Measurements from ENCODE around the gene RNF25. TPM values are rescaled to one million over a fixed set of nuclear protein-coding genes. Genes with fewer than 3 reads are reported as not detected.

The RNF25 gene
- total RNA-seq, 1 experiment from 2014 or later: 42.4 TPM

GRCh38 chr2:218626369-218626768, 45.4 kb downstream of the RNF25 start:
- H3K27ac ChIP-seq (ENCODE audit: low read length): no peak overlapping the region
- no peak overlapping the region for H2AFZ ChIP-seq (ENCODE audit: low read length)
- H3K9me3 ChIP-seq (ENCODE audit: low read length): no peaks in the 10 kb centered on the region
- H3K79me2 ChIP-seq (ENCODE audit: low read length): no peaks in the 10 kb centered on the region
- no peaks in the 10 kb centered on the region for H3K27me3 ChIP-seq (ENCODE audit: low read length)
- no peaks in the 10 kb centered on the region for H3K9me2 ChIP-seq (replicated peaks; ENCODE audit: low read length)
- no TSS peak for BruUV-seq (replicated peaks)
- DNase-seq: no peak
- no peaks in the 10 kb centered on the region for H3K36me3 ChIP-seq (ENCODE audit: low read depth, low read length)
- ATAC-seq: no peak
- H3F3A ChIP-seq (ENCODE audit: low read length, unreplicated experiment): no peaks in the 10 kb centered on the region
- H4K20me1 ChIP-seq (ENCODE audit: low read length): no peaks in the 10 kb centered on the region
- TF ChIP-seq EZH2 (IDR thresholded peaks at IDR 0.05; ENCODE audit: low read length, unreplicated experiment) (no peak), EZH2phosphoT487 (IDR thresholded peaks at IDR 0.05; ENCODE audit: borderline replicate concordance, low read length) (no peak)
- ChIA-PET CTCF (interaction anchor here (0.6 kb wide), 1 partner anchor 20 kb away, joined by 3 read pairs; no protein-coding TSS in a partner anchor), POLR2A (ENCODE audit: unreplicated experiment) (interaction anchor here (0.6 kb wide), 1 partner anchor 351 kb away, joined by 8 read pairs; no protein-coding TSS in a partner anchor)
- intact Hi-C loops (cut with micrococcal nuclease): no loop called here
- no peak overlapping the region for H3K4me3 ChIP-seq (ENCODE audit: low read length)
- no peak overlapping the region for H3K9ac ChIP-seq (ENCODE audit: low read length)
- H3K4me2 ChIP-seq (ENCODE audit: low read length): no peak overlapping the region
- H3K4me1 ChIP-seq (ENCODE audit: insufficient read depth, low read length): peaks cover 4% of the 10 kb centered on the region

GRCh38 chr2:218623366-218623705, 48.5 kb downstream of the RNF25 start:
- H3F3A ChIP-seq (ENCODE audit: low read length, unreplicated experiment): no peaks in the 10 kb centered on the region
- no peaks in the 10 kb centered on the region for H3K9me3 ChIP-seq (ENCODE audit: low read length)
- no peaks in the 10 kb centered on the region for H3K9me2 ChIP-seq (replicated peaks; ENCODE audit: low read length)
- no peak overlapping the region for H3K4me2 ChIP-seq (ENCODE audit: low read length)
- no peaks in the 10 kb centered on the region for H4K20me1 ChIP-seq (ENCODE audit: low read length)
- DNase-seq: no peak
- POLR2A ChIA-PET (ENCODE audit: unreplicated experiment): no interaction called here
- no peak for ATAC-seq
- H3K4me1 ChIP-seq (ENCODE audit: insufficient read depth, low read length): no peaks in the 10 kb centered on the region
- no peak overlapping the region for H2AFZ ChIP-seq (ENCODE audit: low read length)
- H3K9ac ChIP-seq (ENCODE audit: low read length): no peak overlapping the region
- no TSS peak for BruUV-seq (replicated peaks)
- H3K4me3 ChIP-seq (ENCODE audit: low read length): no peak overlapping the region
- no peaks in the 10 kb centered on the region for H3K79me2 ChIP-seq (ENCODE audit: low read length)
- no peaks in the 10 kb centered on the region for H3K36me3 ChIP-seq (ENCODE audit: low read depth, low read length)
- TF ChIP-seq EZH2phosphoT487 (IDR thresholded peaks at IDR 0.05; ENCODE audit: borderline replicate concordance, low read length) (no peak), EZH2 (IDR thresholded peaks at IDR 0.05; ENCODE audit: low read length, unreplicated experiment) (no peak), CTCF (conservative IDR thresholded peaks at IDR 0.05; ENCODE audit: low read depth, low read length) (no peak)
- no peaks in the 10 kb centered on the region for H3K27me3 ChIP-seq (ENCODE audit: low read length)
- CTCF ChIA-PET: no interaction called here
- H3K27ac ChIP-seq (ENCODE audit: low read length): no peak overlapping the region
- intact Hi-C loops (cut with micrococcal nuclease): no loop called here

GRCh38 chr2:218622606-218623365, 49.0 kb downstream of the RNF25 start:
- no TSS peak for BruUV-seq (replicated peaks)

More at GRCh38 chr2:218622606-218623365, 49.0 kb downstream of the RNF25 start:
- intact Hi-C loops (cut with micrococcal nuclease): no loop called here
- Histone ChIP-seq H4K20me1 (ENCODE audit: low read length) (no peaks in the 10 kb centered on the region), H3K4me3 (ENCODE audit: low read length) (no peak overlapping the region), H2AFZ (ENCODE audit: low read length) (no peak overlapping the region), H3K9me2 (replicated peaks; ENCODE audit: low read length) (no peaks in the 10 kb centered on the region), H3F3A (ENCODE audit: low read length, unreplicated experiment) (no peaks in the 10 kb centered on the region), H3K9me3 (ENCODE audit: low read length) (no peaks in the 10 kb centered on the region), H3K79me2 (ENCODE audit: low read length) (no peaks in the 10 kb centered on the region), H3K27me3 (ENCODE audit: low read length) (no peaks in the 10 kb centered on the region), H3K36me3 (ENCODE audit: low read depth, low read length) (no peaks in the 10 kb centered on the region), H3K27ac (ENCODE audit: low read length) (no peak overlapping the region), H3K9ac (ENCODE audit: low read length) (no peak overlapping the region), H3K4me2 (ENCODE audit: low read length) (no peak overlapping the region), H3K4me1 (ENCODE audit: insufficient read depth, low read length) (no peaks in the 10 kb centered on the region)
- POLR2A ChIA-PET (ENCODE audit: unreplicated experiment): no interaction called here
- no peak for DNase-seq
- CTCF ChIA-PET: no interaction called here
- TF ChIP-seq EZH2phosphoT487 (IDR thresholded peaks at IDR 0.05; ENCODE audit: borderline replicate concordance, low read length) (no peak), EZH2 (IDR thresholded peaks at IDR 0.05; ENCODE audit: low read length, unreplicated experiment) (no peak), CTCF (conservative IDR thresholded peaks at IDR 0.05; ENCODE audit: low read depth, low read length) (no peak)
- no peak for ATAC-seq
